B cell (primary cell): ENCODE results near the gene KAT7.
"Not testable (repeated sequence)": the region's sequence is repeated elsewhere in the genome, so short reads cannot be mapped to it uniquely, and the experiment has no call there.

Experiments used
- CTCF ChIP-seq: fragments of 200-600 bp; IDR thresholded peaks from one replicate; pipeline ENCODE4 v1.8.0; 2022; ENCODE audit warnings: antibody characterized with exemption, mild to moderate bottlenecking
- EZH2 ChIP-seq: IDR thresholded peaks from 2 replicates; pipeline ENCODE4 v1.6.1; 2012; ENCODE audit warnings: borderline replicate concordance, low read depth, mild to moderate bottlenecking, moderate library complexity, low read length; ENCODE audit not compliant: insufficient read depth, poor library complexity, severe bottlenecking

GRCh38 chr17:49758464-49759010 lies 29.9 kb upstream of the KAT7 start:
- not testable (repeated sequence) for TF ChIP-seq CTCF, EZH2
